ENCODE measurements around the gene SAC3D1. TPM values are rescaled to one million over a fixed set of nuclear protein-coding genes. Genes with fewer than 3 reads are reported as not detected.
A peak's percentile ranks its signal among the peaks of the same experiment; 100 is the strongest.

SAC3D1 gene
- total and polyA plus RNA-seq, 9 of the 15 experiments (the other 6 are each of a cell fraction or from before 2014, with no cell fraction given) = 0.20 to 35.2 (median 5.8) TPM

GRCh38 chr11:65040847-65041622 lies at the start of gene SAC3D1 (continued):
- TF ChIP-seq SIRT6 (IDR thresholded peaks at IDR 0.05; ENCODE audit: low read depth, low read length) (no peak), SMAD3 (CRISPR knock-in tag; conservative IDR thresholded peaks at IDR 0.05) (no peak), ZNF174 (CRISPR knock-in tag; IDR thresholded peaks at IDR 0.05) (no peak), ZFPM2 (CRISPR knock-in tag; IDR thresholded peaks at IDR 0.05) (no peak), ZNF311 (CRISPR knock-in tag; IDR thresholded peaks at IDR 0.05) (no peak), NUFIP1 (IDR thresholded peaks at IDR 0.05; ENCODE audit: partially characterized antibody) (no peak), NFE2 (IDR thresholded peaks at IDR 0.05; ENCODE audit: low read depth) (no peak; the same call in 1 of the 2 replicates), ZBED1 (IDR thresholded peaks at IDR 0.05) (no peak), ERF (CRISPR knock-in tag; IDR thresholded peaks at IDR 0.05) (no peak), NFYB (IDR thresholded peaks at IDR 0.05; ENCODE audit: extremely low read depth, insufficient read length) (no peak), RUNX1 (IDR thresholded peaks at IDR 0.05; ENCODE audit: low read depth) (no peak)
- TF ChIP-seq, protein P1, sequence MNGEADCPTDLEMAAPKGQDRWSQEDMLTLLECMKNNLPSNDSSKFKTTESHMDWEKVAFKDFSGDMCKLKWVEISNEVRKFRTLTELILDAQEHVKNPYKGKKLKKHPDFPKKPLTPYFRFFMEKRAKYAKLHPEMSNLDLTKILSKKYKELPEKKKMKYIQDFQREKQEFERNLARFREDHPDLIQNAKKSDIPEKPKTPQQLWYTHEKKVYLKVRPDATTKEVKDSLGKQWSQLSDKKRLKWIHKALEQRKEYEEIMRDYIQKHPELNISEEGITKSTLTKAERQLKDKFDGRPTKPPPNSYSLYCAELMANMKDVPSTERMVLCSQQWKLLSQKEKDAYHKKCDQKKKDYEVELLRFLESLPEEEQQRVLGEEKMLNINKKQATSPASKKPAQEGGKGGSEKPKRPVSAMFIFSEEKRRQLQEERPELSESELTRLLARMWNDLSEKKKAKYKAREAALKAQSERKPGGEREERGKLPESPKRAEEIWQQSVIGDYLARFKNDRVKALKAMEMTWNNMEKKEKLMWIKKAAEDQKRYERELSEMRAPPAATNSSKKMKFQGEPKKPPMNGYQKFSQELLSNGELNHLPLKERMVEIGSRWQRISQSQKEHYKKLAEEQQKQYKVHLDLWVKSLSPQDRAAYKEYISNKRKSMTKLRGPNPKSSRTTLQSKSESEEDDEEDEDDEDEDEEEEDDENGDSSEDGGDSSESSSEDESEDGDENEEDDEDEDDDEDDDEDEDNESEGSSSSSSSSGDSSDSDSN (IDR thresholded peaks at IDR 0.05; ENCODE audit: borderline replicate concordance in 1 of 2, low read depth in 2 of 2, low read length in 2 of 2) = no peak; a peak in 1 of 4 replicates
- TF ChIP-seq, protein P2, sequence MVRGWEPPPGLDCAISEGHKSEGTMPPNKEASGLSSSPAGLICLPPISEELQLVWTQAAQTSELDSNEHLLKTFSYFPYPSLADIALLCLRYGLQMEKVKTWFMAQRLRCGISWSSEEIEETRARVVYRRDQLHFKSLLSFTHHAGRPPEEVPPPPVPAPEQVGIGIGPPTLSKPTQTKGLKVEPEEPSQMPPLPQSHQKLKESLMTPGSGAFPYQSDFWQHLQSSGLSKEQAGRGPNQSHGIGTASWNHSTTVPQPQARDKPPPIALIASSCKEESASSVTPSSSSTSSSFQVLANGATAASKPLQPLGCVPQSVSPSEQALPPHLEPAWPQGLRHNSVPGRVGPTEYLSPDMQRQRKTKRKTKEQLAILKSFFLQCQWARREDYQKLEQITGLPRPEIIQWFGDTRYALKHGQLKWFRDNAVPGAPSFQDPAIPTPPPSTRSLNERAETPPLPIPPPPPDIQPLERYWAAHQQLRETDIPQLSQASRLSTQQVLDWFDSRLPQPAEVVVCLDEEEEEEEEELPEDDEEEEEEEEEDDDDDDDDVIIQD (CRISPR knock-in tag; IDR thresholded peaks at IDR 0.05) = 0 out of 2 replicates have a peak, but pooled peaks have one; percentile 29
- TF ChIP-seq, protein P3, sequence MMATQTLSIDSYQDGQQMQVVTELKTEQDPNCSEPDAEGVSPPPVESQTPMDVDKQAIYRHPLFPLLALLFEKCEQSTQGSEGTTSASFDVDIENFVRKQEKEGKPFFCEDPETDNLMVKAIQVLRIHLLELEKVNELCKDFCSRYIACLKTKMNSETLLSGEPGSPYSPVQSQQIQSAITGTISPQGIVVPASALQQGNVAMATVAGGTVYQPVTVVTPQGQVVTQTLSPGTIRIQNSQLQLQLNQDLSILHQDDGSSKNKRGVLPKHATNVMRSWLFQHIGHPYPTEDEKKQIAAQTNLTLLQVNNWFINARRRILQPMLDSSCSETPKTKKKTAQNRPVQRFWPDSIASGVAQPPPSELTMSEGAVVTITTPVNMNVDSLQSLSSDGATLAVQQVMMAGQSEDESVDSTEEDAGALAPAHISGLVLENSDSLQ (IDR thresholded peaks at IDR 0.05) = no peak
- TF ChIP-seq, protein P4, sequence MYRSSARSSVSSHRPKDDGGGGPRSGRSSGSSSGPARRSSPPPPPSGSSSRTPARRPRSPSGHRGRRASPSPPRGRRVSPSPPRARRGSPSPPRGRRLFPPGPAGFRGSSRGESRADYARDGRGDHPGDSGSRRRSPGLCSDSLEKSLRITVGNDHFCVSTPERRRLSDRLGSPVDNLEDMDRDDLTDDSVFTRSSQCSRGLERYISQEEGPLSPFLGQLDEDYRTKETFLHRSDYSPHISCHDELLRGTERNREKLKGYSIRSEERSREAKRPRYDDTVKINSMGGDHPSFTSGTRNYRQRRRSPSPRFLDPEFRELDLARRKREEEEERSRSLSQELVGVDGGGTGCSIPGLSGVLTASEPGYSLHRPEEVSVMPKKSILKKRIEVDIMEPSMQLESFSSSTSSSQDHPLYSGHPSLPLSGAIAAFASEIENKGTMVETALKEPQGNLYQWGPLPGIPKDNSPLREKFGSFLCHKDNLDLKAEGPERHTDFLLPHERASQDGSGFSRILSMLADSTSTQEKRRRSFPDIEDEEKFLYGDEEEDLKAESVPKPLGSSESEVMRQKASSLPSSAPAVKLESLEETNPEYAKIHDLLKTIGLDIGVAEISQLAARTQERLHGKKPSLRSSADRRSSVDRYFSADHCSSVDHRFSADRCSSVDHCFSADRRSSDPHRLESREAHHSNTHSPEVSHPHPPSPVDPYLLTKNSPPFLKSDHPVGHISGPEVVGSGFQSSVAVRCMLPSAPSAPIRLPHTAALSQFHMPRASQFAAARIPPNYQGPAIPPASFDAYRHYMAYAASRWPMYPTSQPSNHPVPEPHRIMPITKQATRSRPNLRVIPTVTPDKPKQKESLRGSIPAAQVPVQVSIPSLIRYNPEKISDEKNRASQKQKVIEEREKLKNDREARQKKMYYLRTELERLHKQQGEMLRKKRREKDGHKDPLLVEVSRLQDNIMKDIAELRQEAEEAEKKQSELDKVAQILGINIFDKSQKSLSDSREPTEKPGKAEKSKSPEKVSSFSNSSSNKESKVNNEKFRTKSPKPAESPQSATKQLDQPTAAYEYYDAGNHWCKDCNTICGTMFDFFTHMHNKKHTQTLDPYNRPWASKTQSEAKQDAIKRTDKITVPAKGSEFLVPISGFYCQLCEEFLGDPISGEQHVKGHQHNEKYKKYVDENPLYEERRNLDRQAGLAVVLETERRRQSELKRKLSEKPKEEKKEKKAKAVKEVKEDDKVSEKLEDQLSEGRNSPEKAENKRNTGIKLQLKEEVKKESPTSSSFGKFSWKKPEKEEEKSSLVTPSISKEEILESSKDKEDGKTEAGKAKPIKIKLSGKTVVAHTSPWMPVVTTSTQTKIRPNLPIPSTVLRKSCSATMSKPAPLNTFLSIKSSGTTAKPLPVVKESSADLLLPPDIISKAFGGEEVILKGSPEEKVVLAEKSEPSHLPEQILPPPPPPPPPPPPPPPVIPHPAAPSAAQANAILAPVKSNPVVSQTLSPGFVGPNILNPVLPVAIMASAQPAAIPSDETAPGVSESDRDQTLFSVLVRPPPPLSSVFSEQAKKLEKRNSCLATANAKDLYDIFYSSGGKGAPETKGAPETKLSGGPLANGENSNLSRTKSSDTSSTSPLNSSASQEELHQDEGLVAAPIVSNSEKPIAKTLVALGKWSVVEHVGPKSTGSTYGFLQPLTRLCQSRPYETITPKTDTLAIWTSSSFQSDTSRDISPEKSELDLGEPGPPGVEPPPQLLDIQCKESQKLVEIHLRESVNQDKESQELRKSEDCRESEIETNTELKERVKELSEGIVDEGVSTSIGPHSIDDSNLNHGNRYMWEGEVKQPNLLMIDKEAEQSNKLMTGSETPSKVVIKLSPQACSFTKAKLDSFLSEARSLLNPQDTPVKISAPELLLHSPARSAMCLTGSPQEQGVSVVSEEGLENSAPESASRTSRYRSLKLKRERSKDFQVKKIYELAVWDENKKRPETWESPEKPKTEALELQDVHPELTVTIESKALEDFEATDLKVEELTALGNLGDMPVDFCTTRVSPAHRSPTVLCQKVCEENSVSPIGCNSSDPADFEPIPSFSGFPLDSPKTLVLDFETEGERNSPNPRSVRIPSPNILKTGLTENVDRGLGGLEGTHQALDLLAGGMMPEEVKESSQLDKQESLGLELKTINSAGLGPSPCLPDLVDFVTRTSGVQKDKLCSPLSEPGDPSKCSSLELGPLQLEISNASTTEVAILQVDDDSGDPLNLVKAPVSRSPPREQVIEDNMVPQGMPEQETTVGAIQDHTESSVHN (IDR thresholded peaks at IDR 0.05; ENCODE audit: borderline replicate concordance in 1 of 2, low read depth in 1 of 2) = no peak
